ENCODE data around the gene KAT14. TPM values are rescaled to one million over a fixed set of nuclear protein-coding genes. Genes with fewer than 3 reads are reported as not detected.
"Not testable (repeated sequence)": the region's sequence is repeated elsewhere in the genome, so short reads cannot be mapped to it uniquely, and the experiment has no call there.

KAT14 gene
- total RNA-seq, 1 donor from 2014 or later, result 8.9 TPM

DNA sequence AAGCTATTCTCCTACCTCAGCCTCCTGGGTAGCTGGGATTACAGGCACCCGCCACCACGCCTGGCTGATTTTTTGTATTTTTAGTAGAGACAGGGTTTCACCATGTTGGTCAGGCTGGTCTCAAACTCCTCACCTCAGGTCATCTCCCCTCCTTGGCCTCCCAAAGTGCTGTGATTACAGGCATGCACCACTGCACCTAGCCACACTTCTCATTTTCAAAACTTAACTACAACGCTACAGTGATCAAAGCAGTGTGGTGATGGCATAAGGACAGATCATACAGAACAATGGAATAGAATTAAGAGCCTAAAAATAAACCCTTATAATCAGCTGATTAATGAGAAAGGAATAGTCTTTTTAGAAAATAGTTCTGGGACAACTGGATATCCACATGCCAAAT lies 66.0 kb downstream of the KAT14 start:
- not testable (repeated sequence) for DNase-seq (ENCODE audit: extremely low read depth, low read depth, low spot score)

DNA sequence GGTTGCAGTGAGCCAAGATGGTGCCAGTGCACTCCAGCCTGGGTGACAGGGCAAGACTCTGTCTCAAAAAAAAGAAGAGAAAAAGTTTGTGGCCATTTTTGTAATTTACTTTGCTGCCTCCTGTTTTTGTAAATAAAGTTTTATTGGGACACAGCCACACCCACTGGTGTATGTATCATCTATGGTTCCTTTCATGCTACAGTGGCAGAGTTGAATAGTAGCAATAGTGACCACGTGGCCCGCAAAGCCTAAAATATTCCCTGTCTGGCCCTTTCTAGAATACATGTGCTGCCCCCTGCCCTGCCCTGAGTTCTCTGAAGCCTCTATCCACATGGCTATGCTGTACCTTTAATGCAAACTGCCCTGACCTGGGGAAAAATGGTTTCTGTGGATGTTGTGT lies 75.3 kb downstream of the KAT14 start:
- DNase-seq (ENCODE audit: extremely low read depth, low read depth, low spot score), result no peak

DNA sequence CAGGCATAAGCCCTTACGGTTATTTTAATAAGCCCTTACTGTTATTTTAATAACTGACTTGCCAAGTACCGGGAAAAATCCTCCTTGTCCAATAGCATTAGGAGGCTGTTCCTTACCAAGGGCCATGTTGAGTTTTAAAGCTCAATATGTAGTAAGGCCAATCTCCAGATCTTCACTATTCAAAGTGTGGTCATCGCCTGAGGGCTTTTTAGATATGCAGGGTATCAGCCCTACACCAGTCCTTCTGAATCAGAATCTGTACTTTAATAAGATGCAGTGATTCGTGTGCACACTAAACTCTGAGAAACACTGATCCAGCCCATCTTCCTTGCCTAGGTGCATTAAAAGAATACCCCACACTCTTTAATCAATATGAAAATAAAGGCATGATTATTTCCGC lies 77.9 kb downstream of the KAT14 start:
- DNase-seq (ENCODE audit: extremely low read depth, low read depth, low spot score), result no peak

DNA sequence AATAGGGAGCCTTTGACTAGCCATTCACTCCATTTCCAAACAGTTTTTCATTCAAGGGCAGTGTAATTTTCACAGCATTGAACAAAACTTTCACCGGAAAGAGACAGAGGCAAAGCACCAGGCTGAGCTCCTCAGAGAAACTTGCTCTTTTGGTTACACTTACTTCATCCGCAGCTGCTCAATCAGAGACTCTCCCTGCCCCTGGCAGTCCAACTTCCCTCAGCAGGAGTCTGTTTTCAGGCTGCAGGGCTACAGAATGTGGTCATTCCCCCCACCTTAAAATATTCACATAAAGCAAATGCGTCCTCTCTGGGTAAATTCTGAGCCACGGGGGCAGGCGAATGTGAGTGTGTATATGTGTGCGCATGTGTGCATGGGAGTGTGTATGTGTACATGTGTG lies 80.6 kb downstream of the KAT14 start:
- DNase-seq (ENCODE audit: extremely low read depth, low read depth, low spot score), result no peak

DNA sequence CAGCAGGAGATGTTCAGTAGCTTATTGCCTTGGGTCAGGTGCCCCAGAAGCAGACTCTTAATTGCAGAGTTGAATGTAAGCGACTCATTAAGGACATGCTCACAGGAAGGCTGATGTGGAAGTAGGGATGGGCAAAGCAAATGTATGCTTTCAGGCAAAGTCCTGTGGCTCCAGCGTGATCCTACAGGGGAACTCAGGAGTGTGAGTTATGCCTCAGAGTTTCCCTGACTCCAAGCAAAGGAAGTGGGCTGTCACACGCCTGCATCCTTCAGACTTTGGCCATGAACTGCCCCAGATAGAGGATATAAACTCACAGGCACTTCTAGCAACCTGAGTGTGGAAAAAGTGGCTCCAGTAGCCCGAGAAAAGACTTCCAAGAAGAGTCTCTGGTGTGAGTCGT lies 85.7 kb downstream of the KAT14 start:
- no peak for DNase-seq (ENCODE audit: extremely low read depth, low read depth, low spot score)

DNA sequence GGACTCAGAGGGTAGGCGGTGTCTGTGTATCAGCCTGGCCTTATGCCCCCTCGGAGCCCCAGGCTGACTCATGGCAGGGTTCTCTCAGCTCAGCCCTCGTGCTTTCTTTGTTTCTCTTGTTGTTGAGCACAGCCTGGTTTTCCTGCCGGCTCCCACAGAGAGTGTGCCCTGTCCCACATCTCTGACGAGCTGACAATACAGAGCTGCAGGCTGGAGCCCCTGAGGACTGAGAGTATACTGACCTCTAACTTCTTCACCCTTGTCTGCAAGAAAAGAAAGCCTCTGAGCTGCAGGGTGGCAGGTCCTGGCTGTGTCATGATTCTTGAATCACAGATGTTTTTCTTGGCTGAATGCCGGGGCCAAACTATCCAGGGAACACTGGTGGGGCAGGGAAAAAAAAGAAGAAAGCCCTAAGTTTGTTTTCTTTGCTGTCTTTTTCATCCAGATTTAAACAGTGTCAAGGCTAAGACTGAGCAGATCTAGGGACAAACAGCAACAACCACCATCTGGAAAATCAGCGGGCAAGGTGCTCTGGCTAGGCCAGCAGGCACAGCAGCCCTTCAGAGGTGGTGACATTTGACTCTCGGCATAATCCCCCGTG lies 87.4 kb downstream of the KAT14 start:
- peak; percentile 37 for DNase-seq (ENCODE audit: extremely low read depth, low read depth, low spot score)

DNA sequence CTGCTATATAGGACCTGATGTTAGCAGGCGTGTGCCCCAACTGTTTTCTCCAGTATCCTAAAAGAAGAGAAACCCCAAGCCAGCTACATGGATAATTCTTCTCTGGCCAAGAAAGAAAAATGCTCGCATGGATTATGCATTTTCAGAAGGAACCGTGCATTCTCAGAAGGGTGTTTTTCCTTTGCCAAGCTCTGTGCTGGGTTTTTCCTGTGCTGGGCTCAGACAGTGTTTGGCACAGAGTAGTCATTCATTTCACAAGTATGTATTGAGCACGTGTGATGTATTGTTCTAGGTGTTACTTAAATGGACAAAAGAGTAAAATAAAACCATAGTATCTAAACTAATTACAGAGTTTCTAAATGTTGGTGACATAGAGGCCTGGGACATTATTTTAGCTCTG lies 88.0 kb downstream of the KAT14 start:
- DNase-seq (ENCODE audit: extremely low read depth, low read depth, low spot score), result peak; percentile 2

DNA sequence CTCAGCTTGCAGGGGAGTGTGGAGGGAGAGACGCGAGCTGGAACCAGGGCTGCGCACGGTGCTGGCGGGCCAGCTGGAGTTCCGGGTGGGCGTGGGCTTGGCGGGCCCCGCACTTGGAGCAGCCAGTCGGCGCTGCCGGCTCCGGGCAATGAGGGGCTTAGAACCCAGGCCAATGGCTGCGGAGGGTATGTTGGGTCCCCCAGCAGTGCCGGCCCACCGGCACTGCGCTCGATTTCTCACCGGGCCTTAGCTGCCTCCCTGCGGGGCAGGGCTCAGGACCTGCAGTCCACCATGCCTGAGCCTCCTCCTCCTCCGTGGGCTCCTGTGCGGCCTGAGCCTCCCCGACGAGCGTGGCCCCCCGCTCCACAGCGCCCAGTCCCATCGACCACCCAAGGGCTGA lies 89.1 kb downstream of the KAT14 start:
- DNase-seq (ENCODE audit: extremely low read depth, low read depth, low spot score), result not testable (repeated sequence)

DNA sequence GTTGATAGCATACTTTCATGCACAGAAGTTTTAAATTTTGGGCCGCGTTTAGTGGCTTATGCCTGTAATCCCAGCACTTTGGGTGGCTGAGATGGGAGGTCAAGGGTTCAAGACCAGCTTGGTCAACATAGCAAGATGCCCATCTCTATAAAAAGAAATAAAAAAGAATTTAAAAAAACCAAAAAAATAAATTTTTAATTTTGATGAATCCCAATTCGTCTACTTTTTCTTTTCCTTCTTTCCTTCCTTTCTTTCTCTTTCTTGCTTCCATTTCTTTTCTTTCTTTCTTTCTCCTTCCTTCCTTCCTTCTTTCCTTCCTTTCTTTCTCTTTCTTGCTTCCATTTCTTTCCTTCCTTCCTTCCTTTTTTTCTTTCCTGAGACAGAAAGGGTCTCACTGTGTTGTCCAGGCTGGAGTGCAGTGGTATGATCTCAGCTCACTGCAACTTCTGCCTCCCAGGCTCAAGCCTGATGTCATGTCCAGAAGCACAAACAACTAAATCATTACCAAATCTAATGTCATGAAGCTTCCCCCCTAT lies 95.8 kb downstream of the KAT14 start:
- no peak for DNase-seq (ENCODE audit: extremely low read depth, low read depth, low spot score)

Other genes with a start within 250 kb of the KAT14 start
- gene SNX5, start 169.1 kb upstream of the KAT14 start, total RNA-seq, result 84.1 and 90.1 TPM in 2 replicates
- 16.6 and 18.6 TPM in 2 replicates for gene MGME1, start 168.8 kb upstream of the KAT14 start, total RNA-seq
- gene OVOL2, start 79.9 kb upstream of the KAT14 start, total RNA-seq, result not detected in 2 replicates
- gene PET117, start within 50 bp of the KAT14 start, total RNA-seq, result 4.9 and 11.4 TPM in 2 replicates
- 12.4 and 13.4 TPM in 2 replicates for gene ZNF133, start 150.7 kb downstream of the KAT14 start, total RNA-seq